Activated CD4-positive, alpha-beta T cell treated with anti-CD3 and anti-CD28 coated beads, Interleukin-2, amount 50 U/mL, for 1 hour (primary cell): Measurements from ENCODE around the gene MCF2.
"Not testable (repeated sequence)": the region's sequence is repeated elsewhere in the genome, so short reads cannot be mapped to it uniquely, and the experiment has no call there.

Source experiments
- DNase-seq: peaks from one replicate; pipeline ENCODE4 v3.0.0-alpha.2; 2020

MCF2 gene

GRCh38 chrX:139708067-139708466, at the start of gene MCF2:
TSS of gene MCF2 (minus strand) at chrX:139708167. CDS start at chrX:139651744, 56,423 bp downstream.
- no peak for DNase-seq

GRCh38 chrX:139751053-139751452, 43.1 kb upstream of the MCF2 start:
- DNase-seq, result no peak

- DNase-seq, result no peak
Observed at GRCh38 chrX:139750390-139750789, 42.4 kb upstream of the MCF2 start.

GRCh38 chrX:139739138-139739537, 31.2 kb upstream of the MCF2 start:
- DNase-seq, result no peak

- no peak for DNase-seq
Observed at GRCh38 chrX:139738581-139738980, 30.6 kb upstream of the MCF2 start.

- DNase-seq, result no peak
Observed at GRCh38 chrX:139736151-139736550, 28.2 kb upstream of the MCF2 start.

GRCh38 chrX:139734996-139735395, 27.0 kb upstream of the MCF2 start:
- no peak for DNase-seq

GRCh38 chrX:139725720-139726119, 17.8 kb upstream of the MCF2 start:
- DNase-seq, result no peak

GRCh38 chrX:139724626-139725025, 16.7 kb upstream of the MCF2 start:
- no peak for DNase-seq

- no peak for DNase-seq
Observed at GRCh38 chrX:139720979-139721378, 13.0 kb upstream of the MCF2 start.

- DNase-seq, result no peak
Observed at GRCh38 chrX:139720136-139720535, 12.2 kb upstream of the MCF2 start.

GRCh38 chrX:139702658-139703057, 5.3 kb downstream of the MCF2 start:
- DNase-seq, result no peak

GRCh38 chrX:139692908-139693307, 15.1 kb downstream of the MCF2 start:
- no peak for DNase-seq

GRCh38 chrX:139692506-139692849, 15.5 kb downstream of the MCF2 start:
- no peak for DNase-seq

GRCh38 chrX:139691843-139692505, 16.0 kb downstream of the MCF2 start:
- DNase-seq, result no peak

- no peak for DNase-seq
Observed at GRCh38 chrX:139691493-139691842, 16.5 kb downstream of the MCF2 start.

- DNase-seq, result not testable (repeated sequence)
Observed at GRCh38 chrX:139685175-139685574, 22.8 kb downstream of the MCF2 start.

- no peak for DNase-seq
Observed at GRCh38 chrX:139680356-139680755, 27.6 kb downstream of the MCF2 start.

- DNase-seq, result no peak
Observed at GRCh38 chrX:139647597-139647996, 60.4 kb downstream of the MCF2 start.

GRCh38 chrX:139642241-139642927, 65.6 kb downstream of the MCF2 start:
- no peak for DNase-seq

- no peak for DNase-seq
Observed at GRCh38 chrX:139640259-139640658, 67.7 kb downstream of the MCF2 start.

GRCh38 chrX:139639253-139639652, 68.7 kb downstream of the MCF2 start:
- no peak for DNase-seq

GRCh38 chrX:139600105-139600504, 107.9 kb downstream of the MCF2 start:
- no peak for DNase-seq

GRCh38 chrX:139596068-139596467, 111.9 kb downstream of the MCF2 start:
- DNase-seq, result no peak

- DNase-seq, result no peak
Observed at GRCh38 chrX:139585613-139586012, 122.4 kb downstream of the MCF2 start.
